Transverse colon (tissue), 4 donors: Measurements from ENCODE around the gene PIAS4.

Experiments used
- CTCF ChIP-seq, 5 experiments: fragments of 200-600 bp in 3 of 5; fragments of 450-650 bp in 2 of 5; sonication (generic) in 3 of 5; IDR thresholded peaks; 1 replicate in 2 of 5; 2 replicates in 3 of 5; pipeline ENCODE4 v1.5.1; 2016 to 2017; ENCODE audit warnings: antibody characterized with exemption in 5 of 5, inconsistent platforms in 3 of 5, mild to moderate bottlenecking in 2 of 5, moderate library complexity in 1 of 5
- POLR2A ChIP-seq: fragments of 450-650 bp; IDR thresholded peaks from one replicate; pipeline ENCODE4 v1.6.1; 2016; ENCODE audit warnings: antibody characterized with exemption, mild to moderate bottlenecking, moderate library complexity
- POLR2AphosphoS5 ChIP-seq, 3 donors: sonication (generic); formaldehyde crosslinking; IDR thresholded peaks; one replicate each; pipeline ENCODE4 v1.6.1; 2016; ENCODE audit warnings: antibody characterized with exemption in 3 of 3

- TF ChIP-seq CTCF (IDR thresholded peaks at IDR 0.05) = peak in 1 of 5 experiments; percentile 30
- TF ChIP-seq POLR2AphosphoS5 (IDR thresholded peaks at IDR 0.05) = peak; percentile 100
- peak; percentile 100 for TF ChIP-seq POLR2A
Measured at GRCh38 chr19:3984908-3985642, 22.5 kb upstream of the PIAS4 start, which contains the start of gene EEF2.
